WERI-Rb-1 (cell line): ENCODE data around the gene OR10C1.
"Not testable (repeated sequence)": the region's sequence is repeated elsewhere in the genome, so short reads cannot be mapped to it uniquely, and the experiment has no call there.

ENCODE experiments used
- DNase-seq: peaks from one replicate; pipeline ENCODE4 v3.0.0-alpha.2; 2020
- H3K27ac ChIP-seq: fragments of 250-450 bp; sonication (Bioruptor Pico); 2 replicates; pipeline ENCODE4 v1.5.1; 2020; ENCODE audit warnings: mild to moderate bottlenecking, moderate library complexity
- H3K27me3 ChIP-seq: fragments of 250-450 bp; sonication (Bioruptor Pico); 2 replicates; pipeline ENCODE4 v1.5.1; 2021; ENCODE audit warnings: mild to moderate bottlenecking, low read depth, moderate library complexity; ENCODE audit not compliant: insufficient read depth, severe bottlenecking
- H3K36me3 ChIP-seq: fragments of 250-450 bp; sonication (Bioruptor Pico); 2 replicates; pipeline ENCODE4 v1.5.1; 2020; ENCODE audit warnings: mild to moderate bottlenecking, moderate library complexity
- H3K4me3 ChIP-seq: 2 replicates; pipeline ENCODE4 v1.5.1; 2011; ENCODE audit warnings: low read depth, mild to moderate bottlenecking, control low read depth, low read length
- H3K9me3 ChIP-seq: fragments of 250-450 bp; sonication (Bioruptor Pico); 2 replicates; pipeline ENCODE4 v1.5.1; 2021; ENCODE audit warnings: mild to moderate bottlenecking, moderate library complexity; ENCODE audit not compliant: severe bottlenecking
- CTCF ChIP-seq: IDR thresholded peaks from 2 replicates; pipeline ENCODE4 v1.5.1; 2011; ENCODE audit warnings: low read depth, mild to moderate bottlenecking, control low read depth, inconsistent platforms, low read length

The OR10C1 gene

GRCh38 chr6:29424168-29424567 is 14.9 kb upstream of the OR10C1 start:
- no peak for TF ChIP-seq CTCF
- Histone ChIP-seq H3K36me3 (no peaks in the 10 kb centered on the region), H3K27me3 (peaks cover 45% of the 10 kb centered on the region), H3K27ac (no peak overlapping the region), H3K4me3 (no peak overlapping the region), H3K9me3 (peaks cover 4% of the 10 kb centered on the region)
- DNase-seq, result no peak

DNA sequence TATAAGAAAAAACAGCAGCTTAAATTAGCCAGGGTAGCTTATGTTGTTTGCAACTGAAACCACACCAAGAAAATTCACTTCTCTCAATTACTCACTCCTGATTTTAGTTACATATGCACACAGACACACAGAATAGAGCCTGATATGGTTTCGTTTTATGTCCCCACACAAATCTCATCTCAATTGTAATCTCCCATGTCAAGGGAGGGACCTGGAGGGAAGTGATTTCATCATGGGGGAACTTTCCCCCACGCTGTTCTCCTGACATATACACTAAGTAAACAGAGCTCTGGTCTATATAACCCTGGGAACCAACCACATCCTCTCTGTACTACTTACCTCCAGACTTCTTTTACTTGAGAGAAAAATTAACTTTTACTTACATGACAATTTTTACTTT is 14.5 kb upstream of the OR10C1 start:
- no peak overlapping the region for H3K4me3 ChIP-seq
- H3K27ac ChIP-seq, result no peak overlapping the region
- H3K27me3 ChIP-seq, result peaks cover 44% of the 10 kb centered on the region
- peaks cover 4% of the 10 kb centered on the region for H3K9me3 ChIP-seq
- no peaks in the 10 kb centered on the region for H3K36me3 ChIP-seq
- DNase-seq, result no peak
- TF ChIP-seq CTCF, result no peak

DNA sequence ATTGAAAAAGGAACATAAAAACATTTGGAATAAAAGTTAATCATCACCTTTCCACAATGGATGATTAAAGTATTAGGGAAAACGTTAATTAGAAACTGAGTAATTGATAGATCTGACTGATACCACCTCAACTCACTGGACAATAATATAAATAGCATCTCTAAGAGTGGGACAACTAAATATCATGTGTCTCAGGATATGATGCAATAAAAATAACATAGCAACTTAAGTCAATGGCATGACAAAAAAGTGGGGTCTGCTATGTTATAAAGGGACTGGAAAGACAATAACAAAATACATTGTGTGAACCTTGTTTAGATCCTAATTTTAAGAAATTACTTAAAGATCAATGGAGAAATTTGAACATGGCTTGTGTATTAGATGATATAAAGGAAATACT is 14.0 kb upstream of the OR10C1 start:
- no peak for TF ChIP-seq CTCF
- H3K36me3 ChIP-seq, result no peaks in the 10 kb centered on the region
- H3K4me3 ChIP-seq, result no peak overlapping the region
- no peak overlapping the region for H3K27ac ChIP-seq
- no peak for DNase-seq
- peaks cover 4% of the 10 kb centered on the region for H3K9me3 ChIP-seq
- peaks cover 40% of the 10 kb centered on the region for H3K27me3 ChIP-seq

- DNase-seq, result peak; percentile 56
- Histone ChIP-seq H3K27ac (no peak overlapping the region), H3K4me3 (no peak overlapping the region), H3K9me3 (no peaks in the 10 kb centered on the region), H3K27me3 (peaks cover 42% of the 10 kb centered on the region), H3K36me3 (no peaks in the 10 kb centered on the region)
- peak; percentile 69; the same call in 1 of the 2 replicates for TF ChIP-seq CTCF
Measured at GRCh38 chr6:29426654-29427053, 12.5 kb upstream of the OR10C1 start.

DNA sequence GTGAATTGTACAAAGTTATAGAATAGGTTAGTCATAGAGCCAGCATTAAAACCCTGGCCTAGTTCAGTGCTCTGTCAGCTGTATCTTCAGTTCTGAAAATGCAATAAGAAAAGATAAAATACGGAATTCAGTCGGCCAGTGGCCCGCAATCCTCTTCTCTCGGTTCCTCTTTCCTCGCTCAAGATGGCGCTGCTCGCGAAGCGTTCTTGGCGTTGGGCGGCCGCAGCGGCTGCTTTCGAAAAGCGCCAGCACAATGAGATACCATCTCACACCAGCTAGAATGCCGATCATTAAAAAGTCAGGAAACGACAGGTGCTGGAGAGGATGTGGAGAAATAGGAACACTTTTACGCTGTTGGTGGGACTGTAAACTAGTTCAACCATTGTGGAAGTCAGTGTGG is 2.4 kb upstream of the OR10C1 start:
- H3K27ac ChIP-seq, H3K4me3 ChIP-seq, H3K36me3 ChIP-seq, DNase-seq, H3K9me3 ChIP-seq: not testable (repeated sequence)
- peaks cover 71% of the 10 kb centered on the region for H3K27me3 ChIP-seq

- Histone ChIP-seq H3K27me3 (peaks cover 45% of the 10 kb centered on the region), H3K36me3 (no peaks in the 10 kb centered on the region), H3K9me3 (peaks cover 8% of the 10 kb centered on the region), H3K27ac (no peak overlapping the region), H3K4me3 (no peak overlapping the region)
- no peak for TF ChIP-seq CTCF
- DNase-seq, result no peak
Measured at GRCh38 chr6:29442719-29443118, 3.6 kb downstream of the OR10C1 start.

GRCh38 chr6:29444031-29444430 is 4.9 kb downstream of the OR10C1 start:
- H3K27me3 ChIP-seq, result peaks cover 41% of the 10 kb centered on the region
- H3K27ac ChIP-seq, H3K9me3 ChIP-seq, H3K36me3 ChIP-seq, DNase-seq, H3K4me3 ChIP-seq: not testable (repeated sequence)
